SKM-1 treated with dmso at 0.1 percent for 144 hours (cell line): ENCODE data around the gene SNX27.
"Not testable (repeated sequence)": the region's sequence is repeated elsewhere in the genome, so short reads cannot be mapped to it uniquely, and the experiment has no call there.

ENCODE experiments used
- DNase-seq: peaks from one replicate; lab custom pipeline; 2025; ENCODE audit not compliant: unreplicated experiment; lab: John Stamatoyannopoulos, UW

SNX27 gene

DNA sequence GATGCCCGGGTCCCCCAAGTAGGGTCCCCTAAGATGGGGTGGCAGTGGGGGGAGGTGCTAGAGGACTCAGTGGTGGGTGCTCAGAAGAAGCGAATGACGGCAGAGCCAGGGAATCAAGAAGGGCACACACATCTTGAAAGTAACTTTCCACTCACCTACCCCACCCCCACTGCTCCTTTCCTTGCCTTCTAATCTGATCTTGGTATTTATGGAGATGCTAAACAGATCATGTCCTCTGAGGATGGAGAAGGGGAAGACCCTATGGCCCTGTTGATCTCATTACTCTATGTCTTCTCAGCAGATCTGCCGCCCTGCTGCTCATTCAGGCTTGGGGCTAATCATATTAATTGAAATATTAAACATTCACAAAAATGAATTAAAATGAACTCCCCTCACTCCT is 106.8 kb downstream of the SNX27 start:
- DNase-seq, result no peak

DNA sequence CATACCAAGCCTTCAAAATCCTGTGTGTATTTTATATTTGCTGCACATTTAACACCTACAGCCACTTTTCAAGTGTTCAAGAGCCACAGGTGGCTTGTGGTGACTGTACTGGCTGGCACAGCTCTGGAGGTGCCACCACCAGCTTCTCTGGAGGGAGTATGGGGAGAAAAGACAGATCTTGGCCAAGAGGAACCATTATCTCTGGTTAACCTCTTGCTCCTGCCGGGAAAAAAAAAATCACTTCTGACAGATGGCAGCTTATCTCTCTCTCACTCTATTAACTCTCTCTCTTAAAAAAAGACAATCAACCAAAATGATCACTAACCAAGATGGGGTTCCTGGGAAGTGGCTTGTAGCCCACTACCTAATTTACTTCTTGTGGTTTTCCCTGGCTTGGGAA is 108.3 kb downstream of the SNX27 start:
- DNase-seq, result no peak

DNA sequence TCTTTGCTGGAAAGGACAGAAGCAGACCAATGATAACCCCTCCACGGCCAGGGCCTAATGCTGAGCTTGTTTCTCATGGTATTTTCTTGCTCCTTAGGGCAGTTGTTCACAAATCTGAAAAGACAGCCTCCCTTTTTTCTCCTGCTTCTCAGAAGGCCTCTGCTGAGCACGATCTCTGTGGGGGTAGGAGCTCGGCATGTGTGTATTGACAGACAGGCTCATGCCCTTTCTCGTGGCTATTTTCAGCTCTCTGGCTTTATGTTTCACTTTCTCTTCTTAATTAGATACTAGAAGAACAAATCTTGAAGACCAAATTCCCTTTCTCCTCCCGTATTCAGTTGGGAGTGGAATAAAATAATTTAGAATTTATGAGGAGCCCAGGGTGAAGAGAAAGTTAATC is 108.7 kb downstream of the SNX27 start:
- no peak for DNase-seq

DNA sequence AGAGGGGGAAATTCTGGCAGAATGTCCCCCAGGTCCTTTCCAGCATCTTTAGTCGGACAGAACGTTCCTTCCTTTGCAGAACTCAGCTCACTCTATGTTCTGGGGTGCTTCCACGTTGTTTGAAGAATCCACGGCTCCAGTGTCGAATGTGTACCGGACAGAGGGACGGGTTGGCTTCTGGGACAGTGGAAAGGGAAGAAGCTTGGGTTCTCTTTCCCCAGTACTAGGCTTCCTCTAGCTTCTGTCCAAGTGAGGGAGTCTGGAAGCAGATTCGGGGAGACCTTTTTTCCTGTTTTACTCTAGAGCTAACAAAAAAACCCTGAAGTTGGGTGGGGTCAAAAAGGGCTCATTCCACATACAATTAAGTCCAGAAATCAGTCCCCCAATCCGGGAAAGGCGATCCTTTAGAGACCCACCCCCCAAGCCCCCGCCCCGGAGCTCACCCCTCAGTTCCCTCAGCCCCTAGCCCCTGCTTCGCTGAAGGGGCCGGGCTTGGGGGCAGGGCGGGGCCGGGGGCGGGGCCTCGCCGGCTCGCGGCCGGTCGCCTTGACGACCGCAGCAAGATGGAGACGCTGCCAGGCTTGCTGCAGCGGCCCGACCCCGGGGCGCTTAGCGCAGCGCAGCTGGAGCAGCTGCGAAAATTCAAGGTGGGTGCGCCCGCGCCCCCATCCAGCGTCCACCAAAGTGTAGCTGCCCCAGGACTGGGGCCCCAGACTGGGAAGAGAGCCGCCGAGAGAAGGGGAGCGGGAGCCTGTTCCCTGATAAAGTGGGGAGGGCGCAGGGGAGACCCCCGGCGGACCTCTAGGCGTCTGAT is 109.3 kb downstream of the SNX27 start, which contains the start of gene RIIAD1:
Gene RIIAD1, plus strand, starts transcription at position 549 of the 814 bp plus-strand sequence. Its CDS starts 15 bp downstream, at position 564.
- DNase-seq, result no peak

DNA sequence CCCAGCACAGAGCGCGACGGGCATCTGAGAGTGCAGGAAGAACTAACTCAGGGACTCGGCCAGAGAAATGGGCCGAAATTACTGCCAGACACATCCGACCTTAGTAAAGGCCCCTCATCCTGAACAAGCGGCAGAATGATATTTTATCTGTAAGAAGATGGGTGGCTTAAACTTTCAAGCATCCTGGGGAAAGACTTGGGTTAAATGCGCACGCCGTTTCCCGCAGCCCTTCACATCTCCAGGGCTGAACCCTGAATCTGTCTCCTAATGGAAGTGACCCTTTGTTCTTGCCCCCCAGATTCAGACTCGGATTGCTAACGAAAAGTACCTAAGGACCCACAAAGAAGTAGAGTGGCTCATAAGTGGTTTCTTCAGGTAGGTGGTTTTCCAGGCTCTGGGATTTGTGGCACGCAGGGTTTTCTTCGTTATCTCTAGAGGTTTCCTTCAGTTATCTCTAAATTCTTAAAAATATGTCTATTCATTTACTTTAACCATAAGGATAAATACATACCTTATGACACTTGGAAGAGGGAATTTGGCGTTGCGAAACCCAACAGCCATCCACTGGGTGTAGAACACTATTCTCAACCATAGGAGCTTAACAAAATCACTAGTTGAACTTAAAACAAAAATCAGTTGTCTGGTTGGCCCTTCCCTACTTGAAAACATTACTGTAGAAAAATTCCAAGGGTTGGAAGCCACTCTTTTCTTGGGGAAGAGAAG is 110.1 kb downstream of the SNX27 start:
- DNase-seq, result no peak

DNA sequence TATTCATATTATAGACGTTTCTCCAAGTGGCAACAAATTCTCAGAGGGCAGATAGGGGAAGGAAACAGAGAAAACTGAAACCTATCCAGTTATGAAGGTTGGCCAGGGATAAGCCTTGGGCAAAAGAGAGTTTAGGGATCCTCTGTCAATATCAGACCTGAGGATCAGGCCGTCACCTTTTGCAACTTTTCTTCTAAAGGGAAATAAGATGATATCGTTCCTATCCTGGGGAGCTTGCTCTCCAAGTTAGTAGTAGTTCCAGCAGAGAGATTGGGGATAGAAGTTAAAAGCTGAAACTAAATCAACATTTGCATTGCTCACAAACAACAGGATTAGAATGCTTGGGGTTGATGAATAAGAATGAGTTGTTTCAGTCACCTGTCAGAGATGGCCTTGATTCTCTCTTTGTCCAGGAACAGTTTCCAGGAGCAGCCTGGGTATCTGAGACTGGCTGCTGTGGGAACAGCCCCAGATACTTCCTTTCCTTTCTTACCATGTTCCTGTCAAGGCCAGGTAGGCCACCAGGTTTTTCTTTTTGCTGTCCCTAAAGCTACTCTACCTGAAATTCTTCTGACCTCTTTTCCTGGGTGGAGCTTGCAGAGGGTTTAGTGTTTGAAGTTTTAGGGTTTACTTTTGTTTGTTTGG is 112.0 kb downstream of the SNX27 start:
- DNase-seq, result no peak

DNA sequence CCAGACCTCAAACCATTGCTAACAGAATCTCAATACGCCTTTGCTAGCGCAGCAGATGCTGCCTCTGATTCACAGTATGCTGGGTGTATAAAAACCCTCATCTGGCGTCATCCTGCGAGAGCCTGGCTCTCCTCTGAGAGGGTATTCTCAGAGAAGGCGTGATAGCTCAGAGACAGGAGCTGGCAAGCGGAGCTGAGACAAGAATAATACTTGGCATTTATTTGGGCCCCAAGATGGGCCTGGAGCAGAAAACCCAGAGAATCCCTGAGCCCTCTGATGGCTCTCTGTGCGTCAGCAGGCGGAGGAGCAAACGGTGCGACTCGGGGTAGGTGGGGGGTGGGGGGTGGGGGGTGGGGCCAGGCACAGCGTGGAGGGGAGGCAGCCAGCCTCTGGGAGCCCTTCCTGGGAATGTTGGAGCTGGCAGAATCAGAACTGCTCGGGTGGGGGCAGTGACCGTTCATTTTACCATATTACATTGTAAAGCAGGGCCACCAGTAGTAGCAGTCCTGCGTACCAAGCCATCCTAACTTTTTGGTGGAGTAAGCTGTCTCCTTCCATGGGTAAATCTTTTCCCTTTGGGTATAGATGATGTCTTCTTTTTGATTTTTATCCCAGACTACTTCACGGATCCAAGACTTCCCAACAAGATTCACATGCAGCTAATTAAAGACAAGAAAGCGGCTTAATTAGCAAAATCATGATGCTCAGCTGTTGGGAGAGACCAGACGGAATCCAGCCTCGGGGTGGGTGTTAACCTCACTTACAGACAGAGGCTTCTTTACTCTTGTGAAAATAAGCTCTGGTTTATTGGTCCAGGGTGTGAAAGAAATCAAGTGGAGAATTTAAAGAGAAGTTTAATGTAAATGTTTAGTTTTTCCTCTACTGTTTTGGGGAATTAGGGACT is 116.6 kb downstream of the SNX27 start:
- no peak for DNase-seq

DNA sequence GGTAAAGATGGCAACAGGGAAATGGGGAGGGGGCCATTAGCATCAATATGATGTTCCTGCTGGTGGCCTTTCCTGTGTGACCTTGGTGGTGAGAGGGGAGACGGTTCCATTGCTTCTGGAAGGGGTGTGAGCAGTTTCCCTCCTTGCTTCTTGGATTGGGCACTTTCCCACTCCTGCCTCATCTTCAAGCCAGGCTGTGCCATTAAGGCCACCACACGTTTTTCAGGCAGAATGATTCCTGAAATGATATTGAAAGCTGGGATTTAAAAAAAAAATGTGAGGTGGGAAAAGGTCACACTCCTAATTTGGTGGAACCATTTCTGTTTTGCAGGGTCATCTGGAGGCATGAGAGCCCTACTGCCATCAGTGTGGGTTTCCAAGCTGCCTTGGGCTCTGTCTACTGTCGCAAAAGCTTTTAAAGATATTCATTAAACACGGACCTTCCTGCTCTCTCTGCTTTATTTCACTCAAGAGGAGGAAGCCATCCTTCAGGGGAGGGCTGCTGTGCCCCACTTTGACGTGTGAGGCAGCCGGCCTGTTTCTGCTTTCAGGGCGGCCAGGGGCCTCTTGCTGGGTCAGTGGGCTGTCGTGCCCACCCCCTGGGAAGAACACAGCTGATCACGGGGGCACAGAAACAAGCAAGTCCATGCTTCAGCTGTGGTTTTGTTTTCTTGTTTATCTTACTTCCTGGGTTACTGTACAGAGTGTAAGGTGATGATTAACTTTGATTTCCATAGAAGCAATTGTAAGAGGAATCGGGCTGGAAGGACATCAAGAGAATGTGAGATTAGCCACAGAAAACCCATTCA is 117.5 kb downstream of the SNX27 start:
- DNase-seq, result no peak

DNA sequence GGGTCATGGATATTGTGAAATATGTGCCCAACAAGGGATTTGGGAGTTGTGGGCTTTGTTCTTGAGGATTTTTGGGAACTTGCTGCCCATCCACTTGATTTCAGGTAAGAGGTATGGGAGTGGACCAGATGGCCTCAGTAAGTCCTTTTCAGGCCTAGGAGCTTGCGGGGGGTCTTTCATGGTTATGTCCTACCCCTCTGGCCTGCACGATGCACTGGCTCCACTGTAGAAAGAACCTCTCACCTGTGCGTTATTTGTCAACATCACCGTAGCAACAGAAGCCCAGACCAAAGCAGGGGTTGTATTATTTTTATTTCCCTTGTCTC is 118.1 kb downstream of the SNX27 start:
- no peak for DNase-seq

DNA sequence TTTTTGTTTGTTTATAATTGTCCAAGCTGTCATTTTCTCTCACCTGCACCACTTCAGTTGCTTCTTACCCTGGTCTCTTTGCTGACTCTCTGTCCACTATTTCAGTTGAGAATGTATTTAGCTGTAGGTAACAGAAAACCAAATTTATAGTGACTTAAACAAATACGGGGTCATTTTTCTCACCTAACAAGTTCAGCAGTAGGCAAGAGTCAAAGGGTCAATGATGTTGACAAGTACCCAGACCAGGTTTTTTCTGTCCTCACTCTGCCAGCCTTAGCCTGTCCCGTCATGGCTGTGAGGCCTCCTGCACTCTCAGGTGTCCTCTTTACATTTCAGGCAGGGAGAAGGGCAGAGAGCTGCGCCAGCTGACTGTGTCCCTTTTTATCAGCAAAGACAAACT is 121.3 kb downstream of the SNX27 start:
- no peak for DNase-seq

DNA sequence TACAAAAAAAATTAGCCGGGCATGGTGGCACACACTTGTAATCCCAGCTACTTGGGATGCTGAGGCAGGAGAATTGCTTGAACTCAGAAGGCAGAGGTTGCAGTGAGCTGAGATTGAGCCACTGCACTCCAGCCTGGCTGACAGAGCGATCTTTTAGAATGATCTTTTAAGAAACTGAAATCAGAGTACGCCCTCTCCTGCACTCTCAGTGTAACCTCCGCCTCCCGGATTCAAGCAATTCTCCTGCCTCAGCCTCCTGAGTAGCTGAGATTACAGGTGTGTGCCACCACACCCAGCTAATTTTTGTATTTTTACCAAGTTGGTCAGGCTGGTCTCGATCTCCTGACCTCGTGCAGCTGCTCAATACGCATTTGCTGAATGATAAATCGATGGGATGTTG is 122.1 kb downstream of the SNX27 start:
- not testable (repeated sequence) for DNase-seq

DNA sequence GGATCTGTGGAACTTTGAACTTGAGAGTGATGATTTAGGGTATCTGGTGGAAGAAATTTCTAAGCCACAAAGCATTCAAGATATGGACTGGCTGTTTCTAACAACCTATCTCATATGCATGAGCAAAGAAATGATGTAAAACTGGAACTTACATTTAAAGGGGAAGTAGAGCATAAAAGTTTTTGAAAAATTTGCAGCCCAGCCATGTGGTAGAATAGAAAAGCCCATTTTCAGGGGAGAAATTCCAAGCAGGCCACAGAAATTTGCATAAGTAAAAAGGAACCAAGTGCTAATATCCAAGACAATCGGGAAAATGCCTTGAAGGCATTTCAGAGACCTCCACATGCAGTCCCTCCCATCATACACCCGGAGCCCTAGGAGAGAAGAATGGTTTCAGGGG is 125.2 kb downstream of the SNX27 start:
- DNase-seq, result no peak

DNA sequence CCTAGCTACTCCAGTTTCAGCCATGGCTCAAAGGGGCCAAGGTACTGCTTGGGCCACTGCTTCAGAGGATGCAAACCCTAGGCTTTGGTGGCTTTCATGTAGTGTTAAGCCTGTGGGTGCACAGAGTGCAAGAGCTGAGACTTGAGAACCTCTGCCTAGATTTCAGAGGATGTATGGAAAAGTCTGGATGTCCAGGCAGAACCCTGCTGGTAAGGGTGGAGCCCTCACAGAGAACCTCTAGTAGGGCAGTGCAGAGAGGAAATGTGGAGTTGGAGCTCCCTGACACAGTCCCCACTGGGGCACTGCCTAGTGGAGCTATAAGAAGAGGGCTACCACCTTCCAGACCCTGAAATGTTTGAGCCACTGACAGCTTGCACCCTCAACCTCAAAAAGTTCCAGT is 125.6 kb downstream of the SNX27 start:
- DNase-seq, result no peak

DNA sequence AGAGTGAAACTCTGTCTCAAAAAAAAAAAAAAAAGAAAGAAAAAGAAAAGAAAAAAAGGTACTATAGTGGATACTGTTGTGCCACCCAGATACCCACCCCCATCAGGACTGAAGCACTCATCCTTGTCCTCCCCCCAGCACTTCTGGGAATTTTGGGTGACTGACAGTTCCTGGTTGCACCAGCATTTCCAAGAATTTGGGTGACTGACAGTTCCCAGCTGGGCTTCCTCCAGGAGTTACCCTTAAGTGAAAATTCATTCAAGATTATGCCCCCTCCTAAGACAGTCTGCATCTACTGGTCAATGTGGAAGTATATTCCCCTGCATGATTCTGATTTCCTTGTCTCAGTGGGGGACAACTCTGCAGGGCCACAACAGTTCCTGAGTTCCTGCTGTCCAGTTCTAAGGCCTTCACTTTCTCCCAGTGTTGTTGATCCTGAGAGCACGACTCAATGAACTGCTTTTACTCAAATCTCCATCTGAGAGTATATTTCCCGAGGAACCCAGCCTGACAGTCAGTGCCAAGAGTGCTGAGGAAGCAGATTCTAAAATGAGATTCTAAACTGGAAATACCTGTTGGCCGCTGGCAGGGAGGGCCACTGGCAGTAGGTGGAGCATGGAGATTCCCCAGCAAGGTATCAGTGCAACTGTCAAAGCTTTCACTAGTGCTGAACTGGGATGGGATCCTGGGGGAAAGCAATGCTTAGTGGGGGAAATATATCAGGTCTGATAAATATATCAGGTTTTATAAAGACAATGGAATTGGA is 127.9 kb downstream of the SNX27 start:
- DNase-seq, result no peak

DNA sequence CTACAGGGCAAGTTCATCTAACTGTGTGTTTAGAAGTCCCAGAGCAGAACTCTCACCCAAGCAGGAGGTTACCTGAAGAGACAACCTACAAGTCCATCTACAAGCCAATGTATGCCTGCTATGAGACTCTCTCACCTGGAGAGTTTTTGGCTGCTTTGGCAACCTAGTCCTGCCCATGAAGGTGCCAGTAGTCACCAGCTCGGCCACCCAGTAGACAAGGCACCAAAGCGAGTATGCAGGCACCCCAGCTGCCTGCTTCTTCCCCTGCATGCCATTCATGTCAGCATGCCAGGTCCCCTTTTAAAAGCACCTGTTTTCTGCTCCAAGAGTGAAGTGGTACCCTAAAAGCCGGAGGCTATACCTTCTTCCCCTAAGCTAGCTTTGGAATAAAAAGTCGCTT is 129.7 kb downstream of the SNX27 start:
- DNase-seq, result no peak
